ENCODE measurements around the gene NR3C1.

DNA sequence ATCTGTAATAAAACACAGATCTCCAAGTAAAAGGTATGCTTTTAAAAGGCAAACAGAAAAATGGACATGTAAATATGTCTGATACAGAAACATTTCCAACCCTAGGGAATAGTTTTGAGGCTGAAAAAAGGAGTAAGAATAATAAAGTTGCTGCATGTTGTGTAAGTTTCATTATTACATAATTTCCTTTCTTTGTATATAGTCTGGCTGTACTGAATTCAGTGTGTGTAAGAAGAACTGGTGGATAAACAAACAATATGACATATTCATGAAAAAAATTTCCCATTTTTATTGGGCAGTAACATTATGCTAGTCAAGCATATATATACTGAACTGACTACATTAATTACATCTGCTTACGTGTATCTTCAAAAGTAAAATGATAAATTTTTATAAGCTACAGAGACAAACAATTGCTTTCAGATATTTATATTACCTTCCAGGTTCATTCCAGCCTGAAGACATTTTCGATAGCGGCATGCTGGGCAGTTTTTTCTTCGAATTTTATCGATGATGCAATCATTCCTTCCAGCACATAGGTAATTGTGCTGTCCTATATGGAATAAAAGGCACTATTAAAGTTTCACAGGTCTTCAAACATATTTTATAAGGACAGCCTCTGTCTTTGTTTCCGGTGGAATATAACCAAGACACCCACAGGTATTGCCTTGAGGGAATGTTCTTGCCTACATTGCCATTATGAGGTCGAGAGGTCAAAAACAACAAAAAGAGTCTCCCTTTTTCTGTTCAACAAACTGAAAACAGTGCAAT, 93.6 kb downstream of the NR3C1 start:
- TF ChIP-seq CTCF (IDR thresholded peaks at IDR 0.05), result no peak
- TF ChIP-seq POLR2A (IDR thresholded peaks at IDR 0.05), result no peak
- no peak for TF ChIP-seq POLR2AphosphoS5 (IDR thresholded peaks at IDR 0.05)
- no peak for TF ChIP-seq EP300 (IDR thresholded peaks at IDR 0.05)

Measured in sigmoid colon (tissue), 4 donors.